BLaER1 treated with 17β-estradiol and CSF1 and Interleukin-3, amounts not matched to agents 10 nM and 100 nM (cell line): Measurements from ENCODE around the gene PLIN3.
A peak's percentile ranks its signal among the peaks of the same experiment; 100 is the strongest.

ENCODE experiments used
- H3K27ac ChIP-seq, 11 experiments: shearing (Covaris generic); formaldehyde crosslinking; 2 replicates each; pipeline ENCODE4 v1.8.1; 2022
- H3K27me3 ChIP-seq, 11 experiments: shearing (Covaris generic); formaldehyde crosslinking; 2 replicates each; pipeline ENCODE4 v1.8.1; 2022
- H3K36me3 ChIP-seq, 11 experiments: shearing (Covaris generic); formaldehyde crosslinking; 2 replicates each; pipeline ENCODE4 v1.8.1; 2022
- H3K4me1 ChIP-seq, 10 experiments: shearing (Covaris generic); formaldehyde crosslinking; 2 replicates each; pipeline ENCODE4 v1.8.1; 2022
- H3K4me2 ChIP-seq, 11 experiments: shearing (Covaris generic); formaldehyde crosslinking; 2 replicates each; pipeline ENCODE4 v1.8.1; 2022
- H3K4me3 ChIP-seq, 10 experiments: shearing (Covaris generic); formaldehyde crosslinking; 2 replicates each; pipeline ENCODE4 v1.8.1; 2022
- H3K9ac ChIP-seq, 11 experiments: shearing (Covaris generic); formaldehyde crosslinking; 2 replicates each; pipeline ENCODE4 v1.8.1; 2022
- H3K9me3 ChIP-seq, 11 experiments: shearing (Covaris generic); formaldehyde crosslinking; replicated peaks in 1 of 11; 2 replicates each; pipeline ENCODE4 v1.8.1; 2022
- H4K20me1 ChIP-seq, 11 experiments: shearing (Covaris generic); formaldehyde crosslinking; 2 replicates each; pipeline ENCODE4 v1.8.1; 2022
- Cebpa-rat ChIP-seq, 11 experiments: shearing (Covaris generic); IDR thresholded peaks; 2 replicates each; pipeline ENCODE4 v1.8.1; 2022

The PLIN3 gene

GRCh38 chr19:4879041-4879440, 11.6 kb upstream of the PLIN3 start:
- no peaks in the 10 kb centered on the region for H3K27me3 ChIP-seq
- H3K9ac ChIP-seq, result peak overlapping the region in 10 of 11 experiments; percentile 75 to 96 (median 88); a peak in 18 of 22 replicates
- H3K4me1 ChIP-seq, result peaks cover 28 to 87% (median 66%) of the 10 kb centered on the region in 10 experiments
- H3K4me2 ChIP-seq, result peak overlapping the region; percentile 84 to 99 (median 95)
- H3K9me3 ChIP-seq, result no peaks in the 10 kb centered on the region
- peak overlapping the region in 10 of 11 experiments; percentile 79 to 100 (median 98); a peak in 20 of 22 replicates for H3K27ac ChIP-seq
- TF ChIP-seq Cebpa-rat (IDR thresholded peaks at IDR 0.05), result no peak
- H3K36me3 ChIP-seq, result no peaks in the 10 kb centered on the region
- no peaks in the 10 kb centered on the region for H4K20me1 ChIP-seq
- peak overlapping the region in 5 of 10 experiments; percentile 40 to 58 (median 49); a peak in 4 of 20 replicates for H3K4me3 ChIP-seq

- Histone ChIP-seq H3K9me3 (no peaks in the 10 kb centered on the region), H3K4me2 (peak overlapping the region; percentile 84 to 99 (median 95)), H3K36me3 (no peaks in the 10 kb centered on the region), H3K9ac (peak overlapping the region; percentile 75 to 96 (median 88)), H4K20me1 (no peaks in the 10 kb centered on the region), H3K27me3 (no peaks in the 10 kb centered on the region), H3K27ac (peak overlapping the region; percentile 65 to 100 (median 97); a peak in 21 of 22 replicates), H3K4me3 (peak overlapping the region; percentile 6 to 58 (median 42); a peak in 17 of 20 replicates), H3K4me1 (peaks cover 28 to 90% (median 70%) of the 10 kb centered on the region in 10 experiments)
- no peak for TF ChIP-seq Cebpa-rat (IDR thresholded peaks at IDR 0.05)
These were observed 11.1 kb upstream of the PLIN3 start for GRCh38 chr19:4878491-4878968.

GRCh38 chr19:4877753-4878490, 10.5 kb upstream of the PLIN3 start:
- no peaks in the 10 kb centered on the region for H3K27me3 ChIP-seq
- H3K36me3 ChIP-seq, result no peaks in the 10 kb centered on the region
- H3K4me1 ChIP-seq, result peaks cover 34 to 93% (median 76%) of the 10 kb centered on the region in 10 experiments
- H4K20me1 ChIP-seq, result no peaks in the 10 kb centered on the region
- peak overlapping the region; percentile 75 to 96 (median 88) for H3K9ac ChIP-seq
- no peak for TF ChIP-seq Cebpa-rat (IDR thresholded peaks at IDR 0.05)
- H3K9me3 ChIP-seq, result no peaks in the 10 kb centered on the region
- peak overlapping the region; percentile 84 to 99 (median 95) for H3K4me2 ChIP-seq
- peak overlapping the region; percentile 6 to 58 (median 42); a peak in 17 of 20 replicates for H3K4me3 ChIP-seq
- peak overlapping the region; percentile 65 to 100 (median 97); a peak in 21 of 22 replicates for H3K27ac ChIP-seq

- Histone ChIP-seq H3K4me1 (peaks cover 53 to 92% (median 85%) of the 10 kb centered on the region in 10 experiments), H3K36me3 (no peaks in the 10 kb centered on the region), H3K4me3 (no peak overlapping the region), H3K9me3 (no peaks in the 10 kb centered on the region), H3K4me2 (peak overlapping the region in 9 of 11 experiments; percentile 42 to 65 (median 54); a peak in 11 of 22 replicates), H3K27me3 (no peaks in the 10 kb centered on the region), H3K9ac (peak overlapping the region in 5 of 11 experiments; percentile 4 to 47 (median 29); a peak in 7 of 22 replicates), H3K27ac (peak overlapping the region in 6 of 11 experiments; percentile 22 to 69 (median 52); a peak in 10 of 22 replicates), H4K20me1 (no peaks in the 10 kb centered on the region)
- TF ChIP-seq Cebpa-rat (IDR thresholded peaks at IDR 0.05), result no peak
These were observed 6.5 kb upstream of the PLIN3 start for GRCh38 chr19:4873930-4874329.

GRCh38 chr19:4871711-4872110, 4.2 kb upstream of the PLIN3 start:
- Histone ChIP-seq H3K9me3 (no peaks in the 10 kb centered on the region), H3K36me3 (no peaks in the 10 kb centered on the region), H4K20me1 (peaks cover 0 to 4% (median 1%) of the 10 kb centered on the region in 11 experiments; a peak in 10 of 22 replicates), H3K4me3 (no peak overlapping the region), H3K9ac (peak overlapping the region in 1 of 11 experiments; percentile 61; a peak in 1 of 22 replicates), H3K27me3 (no peaks in the 10 kb centered on the region), H3K4me2 (peak overlapping the region in 7 of 11 experiments; percentile 15 to 84 (median 73); a peak in 6 of 22 replicates), H3K4me1 (peaks cover 41 to 83% (median 75%) of the 10 kb centered on the region in 10 experiments), H3K27ac (peak overlapping the region in 4 of 11 experiments; percentile 38 to 78 (median 75); a peak in 6 of 22 replicates)
- TF ChIP-seq Cebpa-rat (IDR thresholded peaks at IDR 0.05), result no peak

GRCh38 chr19:4870025-4870700, 2.7 kb upstream of the PLIN3 start:
- H3K4me1 ChIP-seq, result peaks cover 55 to 82% (median 75%) of the 10 kb centered on the region in 10 experiments
- peak overlapping the region; percentile 28 to 84 (median 67); a peak in 21 of 22 replicates for H3K4me2 ChIP-seq
- H3K36me3 ChIP-seq, result no peaks in the 10 kb centered on the region
- H3K27ac ChIP-seq, result peak overlapping the region; percentile 33 to 78 (median 67); a peak in 19 of 22 replicates
- no peak overlapping the region for H3K4me3 ChIP-seq
- peaks cover 0 to 18% (median 10%) of the 10 kb centered on the region in 11 experiments; a peak in 13 of 22 replicates for H4K20me1 ChIP-seq
- H3K9ac ChIP-seq, result peak overlapping the region in 9 of 11 experiments; percentile 15 to 66 (median 48); a peak in 12 of 22 replicates
- no peaks in the 10 kb centered on the region for H3K27me3 ChIP-seq
- no peaks in the 10 kb centered on the region for H3K9me3 ChIP-seq
- TF ChIP-seq Cebpa-rat (IDR thresholded peaks at IDR 0.05), result no peak

- H3K4me2 ChIP-seq, result peak overlapping the region; percentile 48 to 99 (median 82); a peak in 21 of 22 replicates
- H3K27ac ChIP-seq, result peak overlapping the region; percentile 54 to 86 (median 76); a peak in 20 of 22 replicates
- peaks cover 0 to 7% (median 4%) of the 10 kb centered on the region in 11 experiments; a peak in 7 of 22 replicates for H3K36me3 ChIP-seq
- H3K9ac ChIP-seq, result peak overlapping the region in 10 of 11 experiments; percentile 77 to 89 (median 83); a peak in 14 of 22 replicates
- peak overlapping the region in 8 of 10 experiments; percentile 76 to 95 (median 86); a peak in 10 of 20 replicates for H3K4me3 ChIP-seq
- H4K20me1 ChIP-seq, result peaks cover 5 to 36% (median 15%) of the 10 kb centered on the region in 11 experiments; a peak in 15 of 22 replicates
- no peaks in the 10 kb centered on the region for H3K9me3 ChIP-seq
- no peak for TF ChIP-seq Cebpa-rat (IDR thresholded peaks at IDR 0.05)
- peaks cover 68 to 90% (median 85%) of the 10 kb centered on the region in 10 experiments for H3K4me1 ChIP-seq
- H3K27me3 ChIP-seq, result no peaks in the 10 kb centered on the region
These were observed 893 bp upstream of the PLIN3 start for GRCh38 chr19:4868286-4868834.
